HepG2 (cell line): ENCODE results near the gene LRP1B. TPM values are rescaled to one million over a fixed set of nuclear protein-coding genes. Genes with fewer than 3 reads are reported as not detected.

Experiments used
- ATAC-seq: fragments of 200-7000 bp; cut with Tn5 transposase; 3 replicates; pipeline ENCODE4 v1.9.1; 2020; ENCODE audit warnings: mild to moderate bottlenecking, moderate library complexity
- BruUV-seq: library from RNA; stranded (reverse); fragments of 400-500 nt; replicated peaks from 2 replicates; lab custom pipeline; 2021; lab: Mats Ljungman, UMichigan
- CTCF ChIA-PET: fragments of 300-600 bp; formaldehyde crosslinking; extraction: SDS; loops from one replicate; lab custom pipeline; 2021; ENCODE audit warnings: low total read pairs, inconsistent platforms, low intra/inter-chr PET ratio; lab: Yijun Ruan, JAX
- POLR2A ChIA-PET: fragments of 350-600 bp; sonication (Branson Sonifier 250); formaldehyde crosslinking; loops from one replicate; lab custom pipeline; 2020; ENCODE audit warnings: antibody characterized with exemption, inconsistent platforms; lab: Yijun Ruan, JAX
- DNase-seq: peaks from one replicate; pipeline ENCODE4 v3.0.0-alpha.2; 2015; ENCODE audit warnings: low spot score
- FAIRE-seq: peaks from 3 replicates; lab custom pipeline; 2011; peaks lifted over from hg19 to GRCh38; lab: Jason Lieb, UNC
- H2AFZ ChIP-seq: one replicate; pipeline ENCODE4 v1.6.1; 2011; ENCODE audit warnings: low read length, inconsistent platforms
- H3K27ac ChIP-seq: fragments of 300-600 bp; 3 replicates; pipeline ENCODE4 v1.8.0; 2011; ENCODE audit warnings: mixed run types, mild to moderate bottlenecking, mixed read lengths, low read length, inconsistent platforms; ENCODE audit not compliant: insufficient read depth; ENCODE audit errors: extremely low read length
- H3K27me3 ChIP-seq, 2 experiments: fragments of 200-600 bp in 1 of 2; 2 replicates in 1 of 2; 3 replicates in 1 of 2; pipeline versions ENCODE4 v1.6.0 to v1.8.0; 2011; ENCODE audit warnings: low read length in 2 of 2, mild to moderate bottlenecking in 2 of 2, moderate library complexity in 2 of 2, inconsistent platforms in 1 of 2; ENCODE audit not compliant: insufficient read depth in 2 of 2, control insufficient read depth in 1 of 2
- H3K36me3 ChIP-seq, 2 experiments: fragments of 200-600 bp in 1 of 2; replicated peaks in 1 of 2; 2 replicates in 1 of 2; 3 replicates in 1 of 2; pipeline versions ENCODE4 v1.5.1 to v1.8.0; 2011; ENCODE audit warnings: low read length in 2 of 2, inconsistent platforms in 1 of 2; ENCODE audit not compliant: insufficient read depth in 2 of 2, control insufficient read depth in 1 of 2
- H3K4me1 ChIP-seq: 2 replicates; pipeline ENCODE4 v1.5.1; 2012; ENCODE audit warnings: low read length, inconsistent platforms; ENCODE audit not compliant: insufficient read depth
- H3K4me2 ChIP-seq: 2 replicates; pipeline ENCODE4 v1.6.0; 2011; ENCODE audit warnings: low read depth, low read length, inconsistent platforms
- H3K4me3 ChIP-seq, 3 experiments: fragments of 200-600 bp in 1 of 3; sonication (generic), shearing (Covaris generic) in 1 of 3; replicated peaks in 1 of 3; 2 replicates each; pipeline ENCODE4 v1.5.1; 2011 to 2016; ENCODE audit warnings: low read length in 3 of 3, inconsistent platforms in 2 of 3, low read depth in 2 of 3, mild to moderate bottlenecking in 2 of 3, control low read depth in 1 of 3, mixed read lengths in 1 of 3; ENCODE audit not compliant: insufficient read depth in 1 of 3
- H3K79me2 ChIP-seq: one replicate; pipeline ENCODE4 v1.6.1; 2011; ENCODE audit warnings: low read length, inconsistent platforms; ENCODE audit not compliant: insufficient read depth
- H3K9ac ChIP-seq: 2 replicates; pipeline ENCODE4 v1.6.0; 2011; ENCODE audit warnings: mild to moderate bottlenecking, low read depth, low read length, inconsistent platforms; ENCODE audit not compliant: insufficient read depth
- H3K9me3 ChIP-seq: 2 replicates; pipeline ENCODE4 v1.5.1; 2012; ENCODE audit warnings: mild to moderate bottlenecking, low read length
- H4K20me1 ChIP-seq: 2 replicates; pipeline ENCODE4 v1.6.0; 2011; ENCODE audit warnings: inconsistent platforms, mild to moderate bottlenecking, low read length, moderate library complexity; ENCODE audit not compliant: insufficient read depth
- AKAP8 ChIP-seq: sonication (generic); formaldehyde crosslinking; IDR thresholded peaks from 2 replicates; pipeline ENCODE4 v1.5.1; 2020; ENCODE audit warnings: mild to moderate bottlenecking, missing genetic modification reagents
- CBFB ChIP-seq: sonication (generic); formaldehyde crosslinking; IDR thresholded peaks from 2 replicates; pipeline ENCODE4 v1.4.0; 2020; ENCODE audit warnings: missing genetic modification reagents
- FOXP4 ChIP-seq: sonication (generic); formaldehyde crosslinking; IDR thresholded peaks from 2 replicates; pipeline ENCODE4 v1.4.0; 2020; ENCODE audit warnings: missing genetic modification reagents
- RBAK ChIP-seq: sonication (generic); formaldehyde crosslinking; IDR thresholded peaks from 2 replicates; pipeline ENCODE4 v1.5.1; 2020; ENCODE audit warnings: mild to moderate bottlenecking, missing genetic modification reagents
- REPIN1 ChIP-seq: sonication (generic); formaldehyde crosslinking; IDR thresholded peaks from 2 replicates; pipeline ENCODE4 v1.8.0; 2022; ENCODE audit warnings: missing genetic modification reagents, low read depth, mild to moderate bottlenecking, borderline replicate concordance
- TFAP4 ChIP-seq: sonication (generic); IDR thresholded peaks from 2 replicates; pipeline ENCODE4 v1.6.1; 2016; ENCODE audit warnings: low read depth, borderline replicate concordance
- ZBTB4 ChIP-seq: sonication (generic); formaldehyde crosslinking; IDR thresholded peaks from 2 replicates; pipeline ENCODE4 v1.4.0; 2020; ENCODE audit warnings: missing genetic modification reagents, mild to moderate bottlenecking, borderline replicate concordance
- ZNF280D ChIP-seq: sonication (generic); formaldehyde crosslinking; IDR thresholded peaks from 2 replicates; pipeline ENCODE4 v1.5.1; 2020; ENCODE audit warnings: mild to moderate bottlenecking, missing genetic modification reagents
- ZNF496 ChIP-seq: sonication (generic); formaldehyde crosslinking; IDR thresholded peaks from 2 replicates; pipeline ENCODE4 v1.8.1; 2023; ENCODE audit warnings: mild to moderate bottlenecking, moderate library complexity, missing genetic modification reagents; ENCODE audit not compliant: insufficient replicate concordance
- ZNF558 ChIP-seq: sonication (generic); formaldehyde crosslinking; IDR thresholded peaks from 2 replicates; pipeline ENCODE4 v1.9.0; 2022; ENCODE audit warnings: mild to moderate bottlenecking, missing genetic modification reagents, borderline replicate concordance
- ZNF878 ChIP-seq: sonication (generic); formaldehyde crosslinking; IDR thresholded peaks from 2 replicates; pipeline ENCODE4 v1.8.1; 2023; ENCODE audit warnings: mild to moderate bottlenecking, missing genetic modification reagents, moderate library complexity
- ZUFSP ChIP-seq: sonication (generic); formaldehyde crosslinking; IDR thresholded peaks from 2 replicates; pipeline ENCODE4 v1.9.0; 2021; ENCODE audit warnings: missing genetic modification reagents, mild to moderate bottlenecking, borderline replicate concordance
- WGBS: methylation state at CpG from one replicate; pipeline ENCODE4 v1.1.6; 2017; ENCODE audit warnings: low lambda C conversion rate; 5-methylcytosine and 5-hydroxymethylcytosine counted together
- in situ Hi-C: cut with HindIII; loops from 2 replicates; pipeline ENCODE4 v1.10.0; 2017; ENCODE audit warnings: low pct_unique_long_range_greater_than_20kb; ENCODE audit not compliant: extremely low pct_ligation_motif_present
- intact Hi-C: fragments of 100-400 bp; cut with micrococcal nuclease; formaldehyde crosslinking; loops from one replicate; pipeline ENCODE4 v1.10.0; 2022; ENCODE audit not compliant: unreplicated experiment
- polyA plus RNA-seq, 8 experiments: library from polyadenylated mRNA; depleted of rRNA in 3 of 8; stranded (reverse) in 7 of 8; unstranded in 1 of 8; fragments of >200 nt; fragmentation: Illumina TruSeq in 4 of 8; extraction: Trizol in 4 of 8; gene quantifications; 2 replicates each; pipeline versions ENCODE4 v1.2.1 to v1.2.3, GENCODE V29; 2011 to 2016; ENCODE audit warnings: low read depth in 4 of 8, missing spikeins in 1 of 8, mixed read lengths in 1 of 8; ENCODE audit not compliant: insufficient read depth in 1 of 8
- total RNA-seq, 5 experiments: library from RNA; depleted of rRNA; stranded (reverse); fragments of >200 nt; fragmentation: Illumina TruSeq; extraction: Trizol; gene quantifications; 2 replicates each; pipeline ENCODE4 v1.2.3, GENCODE V29; 2016; ENCODE audit warnings: low read depth in 1 of 5
- TF ChIP-seq, protein P1 (sequence below): sonication (generic); formaldehyde crosslinking; IDR thresholded peaks from 2 replicates; pipeline ENCODE4 v1.4.0; 2020; ENCODE audit warnings: missing genetic modification reagents

Gene LRP1B
- total and polyA plus RNA-seq, 2 of the 13 experiments (the other 11 are each of a cell fraction or from before 2014, with no cell fraction given) = 0.04 TPM; not detected in 1

DNA sequence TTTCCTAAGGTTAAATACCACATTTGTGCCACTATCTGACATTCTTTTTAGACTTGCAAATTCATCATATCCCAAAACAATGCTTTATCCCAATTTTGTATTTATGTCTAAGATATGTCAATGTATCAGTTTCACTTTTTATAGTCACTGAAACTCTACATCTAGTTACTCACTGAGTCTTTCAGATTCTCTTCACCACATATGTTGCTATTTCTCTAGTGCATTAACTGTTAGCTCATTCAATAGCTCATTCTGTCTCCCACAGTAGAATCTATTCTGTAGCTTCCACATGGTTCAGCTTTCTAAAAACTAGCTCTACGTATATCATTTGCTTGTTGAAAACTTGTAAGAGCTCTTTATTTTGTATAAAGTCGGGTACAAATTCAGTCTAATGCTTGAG lies 1930.1 kb downstream of the LRP1B start:
- in situ Hi-C loops = no loop called here
- H3K4me3 ChIP-seq = no peak overlapping the region
- 1% methylated on average over 2 of the region's 2 CpGs for WGBS
- H4K20me1 ChIP-seq = no peaks in the 10 kb centered on the region
- no peaks in the 10 kb centered on the region for H3K79me2 ChIP-seq
- no peak for TF ChIP-seq ZNF878 (CRISPR knock-in tag)
- TF ChIP-seq AKAP8 (CRISPR knock-in tag) = no peak
- no peak for TF ChIP-seq ZUFSP
- TF ChIP-seq ZNF558 (CRISPR knock-in tag) = no peak
- TF ChIP-seq, protein P1, sequence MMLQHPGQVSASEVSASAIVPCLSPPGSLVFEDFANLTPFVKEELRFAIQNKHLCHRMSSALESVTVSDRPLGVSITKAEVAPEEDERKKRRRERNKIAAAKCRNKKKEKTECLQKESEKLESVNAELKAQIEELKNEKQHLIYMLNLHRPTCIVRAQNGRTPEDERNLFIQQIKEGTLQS (CRISPR knock-in tag) = no peak
- TF ChIP-seq TFAP4 = no peak
- TF ChIP-seq ZNF280D = no peak
- no peak for TF ChIP-seq CBFB (CRISPR knock-in tag)
- TF ChIP-seq ZNF496 (CRISPR knock-in tag) = no peak
- TF ChIP-seq ZBTB4 = no peak
- no peak for TF ChIP-seq FOXP4 (CRISPR knock-in tag)
- TF ChIP-seq REPIN1 = no peak
- no peak for TF ChIP-seq RBAK
- TF ChIP-seq, all 625 proteins: peak for 0
- POLR2A ChIA-PET = no interaction called here
- Histone ChIP-seq H3K4me2 (no peak overlapping the region), H2AFZ (no peak overlapping the region), H3K27ac (no peak overlapping the region), H3K9me3 (no peaks in the 10 kb centered on the region), H3K4me1 (no peaks in the 10 kb centered on the region), H3K9ac (no peak overlapping the region), H3K36me3 (no peaks in the 10 kb centered on the region), H3K27me3 (no peaks in the 10 kb centered on the region)
- CTCF ChIA-PET = no interaction called here
- intact Hi-C loops = no loop called here
- no peak for DNase-seq
- no TSS peak for BruUV-seq
- no peak for FAIRE-seq
- ATAC-seq = no peak
